ENCODE data around the gene ATXN1. TPM values are rescaled to one million over a fixed set of nuclear protein-coding genes. Genes with fewer than 3 reads are reported as not detected.

Gene ATXN1
- total RNA-seq, 1 experiment from 2014 or later, result 27.0 TPM

DNA sequence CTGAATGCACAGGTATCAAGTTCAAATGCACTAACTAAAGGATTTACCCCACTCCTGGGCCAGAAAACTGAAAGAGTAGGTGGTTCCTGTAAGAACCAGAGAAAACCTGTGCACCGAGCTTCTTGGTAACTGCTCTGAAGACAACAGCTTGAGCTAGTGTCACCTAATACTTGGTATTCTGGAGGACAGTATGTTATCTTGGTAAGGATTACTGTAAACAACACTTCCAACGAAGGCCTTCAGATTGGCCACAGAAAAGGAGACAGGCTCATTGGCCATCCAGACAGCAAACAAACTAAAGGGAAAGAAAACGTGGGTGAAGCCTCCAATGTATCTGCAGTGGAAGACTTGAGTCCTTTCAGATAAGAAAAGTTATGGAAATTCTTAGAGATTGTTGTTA is 461.4 kb downstream of the ATXN1 start:
- Histone ChIP-seq H3K4me3 (ENCODE audit: low read length) (no peak overlapping the region), H3K79me2 (ENCODE audit: low read length) (no peaks in the 10 kb centered on the region), H3K9me3 (ENCODE audit: low read length) (no peaks in the 10 kb centered on the region), H3K4me2 (ENCODE audit: low read length) (no peak overlapping the region), H3K9me2 (replicated peaks; ENCODE audit: low read length) (no peaks in the 10 kb centered on the region), H3K27ac (ENCODE audit: low read length) (no peak overlapping the region), H2AFZ (ENCODE audit: low read length) (no peak overlapping the region), H3K36me3 (ENCODE audit: low read depth, low read length) (no peaks in the 10 kb centered on the region), H3F3A (ENCODE audit: low read length, unreplicated experiment) (no peaks in the 10 kb centered on the region), H3K4me1 (ENCODE audit: insufficient read depth, low read length) (no peaks in the 10 kb centered on the region), H3K27me3 (ENCODE audit: low read length) (no peaks in the 10 kb centered on the region), H3K9ac (ENCODE audit: low read length) (no peak overlapping the region), H4K20me1 (ENCODE audit: low read length) (no peaks in the 10 kb centered on the region)
- BruUV-seq (replicated peaks), result no TSS peak
- ChIA-PET POLR2A (ENCODE audit: unreplicated experiment) (no interaction called here), CTCF (no interaction called here)
- intact Hi-C loops (cut with micrococcal nuclease), result no loop called here
- no peak for ATAC-seq
- no peak for DNase-seq
- TF ChIP-seq, protein P1, sequence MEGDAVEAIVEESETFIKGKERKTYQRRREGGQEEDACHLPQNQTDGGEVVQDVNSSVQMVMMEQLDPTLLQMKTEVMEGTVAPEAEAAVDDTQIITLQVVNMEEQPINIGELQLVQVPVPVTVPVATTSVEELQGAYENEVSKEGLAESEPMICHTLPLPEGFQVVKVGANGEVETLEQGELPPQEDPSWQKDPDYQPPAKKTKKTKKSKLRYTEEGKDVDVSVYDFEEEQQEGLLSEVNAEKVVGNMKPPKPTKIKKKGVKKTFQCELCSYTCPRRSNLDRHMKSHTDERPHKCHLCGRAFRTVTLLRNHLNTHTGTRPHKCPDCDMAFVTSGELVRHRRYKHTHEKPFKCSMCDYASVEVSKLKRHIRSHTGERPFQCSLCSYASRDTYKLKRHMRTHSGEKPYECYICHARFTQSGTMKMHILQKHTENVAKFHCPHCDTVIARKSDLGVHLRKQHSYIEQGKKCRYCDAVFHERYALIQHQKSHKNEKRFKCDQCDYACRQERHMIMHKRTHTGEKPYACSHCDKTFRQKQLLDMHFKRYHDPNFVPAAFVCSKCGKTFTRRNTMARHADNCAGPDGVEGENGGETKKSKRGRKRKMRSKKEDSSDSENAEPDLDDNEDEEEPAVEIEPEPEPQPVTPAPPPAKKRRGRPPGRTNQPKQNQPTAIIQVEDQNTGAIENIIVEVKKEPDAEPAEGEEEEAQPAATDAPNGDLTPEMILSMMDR (conservative IDR thresholded peaks at IDR 0.05; ENCODE audit: low read depth, low read length), result no peak
- TF ChIP-seq EZH2 (IDR thresholded peaks at IDR 0.05; ENCODE audit: low read length, unreplicated experiment) (no peak), EZH2phosphoT487 (IDR thresholded peaks at IDR 0.05; ENCODE audit: borderline replicate concordance, low read length) (no peak)

DNA sequence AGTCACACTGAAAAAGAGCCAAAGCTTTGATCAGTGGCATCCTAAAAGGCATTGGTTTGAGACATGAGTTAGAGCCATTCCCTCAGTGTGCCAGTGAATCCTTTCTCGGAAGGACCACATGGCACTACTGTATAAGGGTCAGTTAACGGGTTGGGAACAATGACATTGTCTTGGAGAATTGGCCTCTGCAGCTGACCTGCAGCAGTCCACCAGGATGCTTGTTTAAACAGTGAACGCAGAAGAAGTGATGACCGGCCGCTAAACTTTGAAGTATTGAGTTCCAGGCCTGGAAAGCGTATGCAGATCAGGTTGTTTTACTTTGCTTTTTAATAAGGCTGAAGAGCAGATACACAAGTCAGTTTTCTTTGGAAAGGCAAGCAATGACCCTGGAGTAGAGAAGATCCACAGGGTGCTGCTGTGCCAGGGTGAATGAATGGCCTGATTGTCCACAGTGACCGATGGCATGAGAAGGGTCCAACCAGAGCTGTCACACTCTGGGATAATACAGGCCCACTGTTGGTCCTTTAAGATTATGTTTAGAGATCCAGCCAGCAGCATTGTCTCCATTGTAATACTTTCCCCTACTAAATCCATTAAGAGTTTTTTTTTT is 465.1 kb downstream of the ATXN1 start:
- BruUV-seq (replicated peaks), result no TSS peak
- TF ChIP-seq EZH2 (IDR thresholded peaks at IDR 0.05; ENCODE audit: low read length, unreplicated experiment) (no peak), EZH2phosphoT487 (IDR thresholded peaks at IDR 0.05; ENCODE audit: borderline replicate concordance, low read length) (no peak)
- TF ChIP-seq, protein P1 (conservative IDR thresholded peaks at IDR 0.05; ENCODE audit: low read depth, low read length), result no peak
- Histone ChIP-seq H3K36me3 (ENCODE audit: low read depth, low read length) (no peaks in the 10 kb centered on the region), H3K4me2 (ENCODE audit: low read length) (no peak overlapping the region), H3K4me3 (ENCODE audit: low read length) (no peak overlapping the region), H2AFZ (ENCODE audit: low read length) (no peak overlapping the region), H3K9ac (ENCODE audit: low read length) (no peak overlapping the region), H3K27me3 (ENCODE audit: low read length) (no peaks in the 10 kb centered on the region), H3F3A (ENCODE audit: low read length, unreplicated experiment) (no peaks in the 10 kb centered on the region), H3K27ac (ENCODE audit: low read length) (no peak overlapping the region), H3K9me2 (replicated peaks; ENCODE audit: low read length) (no peaks in the 10 kb centered on the region), H3K79me2 (ENCODE audit: low read length) (no peaks in the 10 kb centered on the region), H3K9me3 (ENCODE audit: low read length) (no peaks in the 10 kb centered on the region), H4K20me1 (ENCODE audit: low read length) (no peaks in the 10 kb centered on the region), H3K4me1 (ENCODE audit: insufficient read depth, low read length) (no peaks in the 10 kb centered on the region)
- DNase-seq, result no peak
- intact Hi-C loops (cut with micrococcal nuclease), result no loop called here
- POLR2A ChIA-PET (ENCODE audit: unreplicated experiment), result interaction anchor here (0.6 kb wide), 1 partner anchor 1958 kb away, joined by 3 read pairs; no protein-coding TSS in a partner anchor
- CTCF ChIA-PET, result no interaction called here
- ATAC-seq, result no peak

DNA sequence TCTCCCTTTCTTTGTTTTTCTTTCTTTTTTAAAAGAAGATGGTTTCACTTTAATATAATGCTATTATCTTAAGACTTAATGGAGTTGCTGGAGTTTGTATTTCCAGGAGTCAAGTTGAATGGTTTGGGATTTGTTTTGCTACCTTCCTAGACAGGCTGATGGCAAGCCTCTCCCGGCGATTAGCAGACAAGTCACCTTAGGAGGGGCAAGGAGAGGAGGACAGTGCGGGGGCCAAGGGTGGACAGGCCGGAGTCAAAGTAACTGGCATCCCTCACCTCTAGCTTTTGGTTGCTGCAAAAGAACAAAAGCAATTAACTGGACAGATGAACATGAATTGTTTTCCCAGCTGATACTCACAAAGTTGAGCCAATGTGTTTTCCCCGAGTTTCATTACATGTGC is 465.8 kb downstream of the ATXN1 start:
- no peaks in the 10 kb centered on the region for H3K79me2 ChIP-seq (ENCODE audit: low read length)
- H3K9me3 ChIP-seq (ENCODE audit: low read length), result no peaks in the 10 kb centered on the region
- no peak overlapping the region for H3K27ac ChIP-seq (ENCODE audit: low read length)
- ATAC-seq, result no peak
- DNase-seq, result no peak
- no peaks in the 10 kb centered on the region for H3K27me3 ChIP-seq (ENCODE audit: low read length)
- ChIA-PET POLR2A (ENCODE audit: unreplicated experiment) (no interaction called here), CTCF (no interaction called here)
- H2AFZ ChIP-seq (ENCODE audit: low read length), result no peak overlapping the region
- no peak overlapping the region for H3K4me2 ChIP-seq (ENCODE audit: low read length)
- H3K36me3 ChIP-seq (ENCODE audit: low read depth, low read length), result no peaks in the 10 kb centered on the region
- H3K4me3 ChIP-seq (ENCODE audit: low read length), result no peak overlapping the region
- no peaks in the 10 kb centered on the region for H3K4me1 ChIP-seq (ENCODE audit: insufficient read depth, low read length)
- BruUV-seq (replicated peaks), result TSS peak; percentile 17
- intact Hi-C loops (cut with micrococcal nuclease), result no loop called here
- no peaks in the 10 kb centered on the region for H3F3A ChIP-seq (ENCODE audit: low read length, unreplicated experiment)
- TF ChIP-seq EZH2phosphoT487 (IDR thresholded peaks at IDR 0.05; ENCODE audit: borderline replicate concordance, low read length), result no peak
- no peak for TF ChIP-seq EZH2 (IDR thresholded peaks at IDR 0.05; ENCODE audit: low read length, unreplicated experiment)
- TF ChIP-seq, protein P1 (conservative IDR thresholded peaks at IDR 0.05; ENCODE audit: low read depth, low read length), result no peak
- H3K9ac ChIP-seq (ENCODE audit: low read length), result no peak overlapping the region
- no peaks in the 10 kb centered on the region for H4K20me1 ChIP-seq (ENCODE audit: low read length)
- no peaks in the 10 kb centered on the region for H3K9me2 ChIP-seq (replicated peaks; ENCODE audit: low read length)

Data from PC-3 (cell line).